Tibial nerve (tissue), 4 donors: ENCODE measurements around the gene TMED8.

Source experiments
- EP300 ChIP-seq, 2 donors: sonication (generic); formaldehyde crosslinking; IDR thresholded peaks; one replicate each; pipeline ENCODE4 v1.6.1; 2017; ENCODE audit warnings: antibody characterized with exemption in 2 of 2, mild to moderate bottlenecking in 1 of 2
- POLR2A ChIP-seq, 2 donors: fragments of 450-650 bp; IDR thresholded peaks; one replicate each; pipeline ENCODE4 v1.6.1; 2017; ENCODE audit warnings: antibody characterized with exemption in 2 of 2, mild to moderate bottlenecking in 2 of 2, moderate library complexity in 2 of 2
- TF ChIP-seq, protein P1 (sequence below), 5 experiments: fragments of 200-600 bp in 3 of 5; fragments of 450-650 bp in 2 of 5; sonication (generic) in 3 of 5; IDR thresholded peaks; one replicate each; pipeline ENCODE4 v1.5.1; 2016 to 2019; ENCODE audit warnings: antibody characterized with exemption in 5 of 5, mild to moderate bottlenecking in 3 of 5, moderate library complexity in 2 of 5

GRCh38 chr14:77313371-77313770, 63.5 kb downstream of the TMED8 start:
- TF ChIP-seq, protein P1, sequence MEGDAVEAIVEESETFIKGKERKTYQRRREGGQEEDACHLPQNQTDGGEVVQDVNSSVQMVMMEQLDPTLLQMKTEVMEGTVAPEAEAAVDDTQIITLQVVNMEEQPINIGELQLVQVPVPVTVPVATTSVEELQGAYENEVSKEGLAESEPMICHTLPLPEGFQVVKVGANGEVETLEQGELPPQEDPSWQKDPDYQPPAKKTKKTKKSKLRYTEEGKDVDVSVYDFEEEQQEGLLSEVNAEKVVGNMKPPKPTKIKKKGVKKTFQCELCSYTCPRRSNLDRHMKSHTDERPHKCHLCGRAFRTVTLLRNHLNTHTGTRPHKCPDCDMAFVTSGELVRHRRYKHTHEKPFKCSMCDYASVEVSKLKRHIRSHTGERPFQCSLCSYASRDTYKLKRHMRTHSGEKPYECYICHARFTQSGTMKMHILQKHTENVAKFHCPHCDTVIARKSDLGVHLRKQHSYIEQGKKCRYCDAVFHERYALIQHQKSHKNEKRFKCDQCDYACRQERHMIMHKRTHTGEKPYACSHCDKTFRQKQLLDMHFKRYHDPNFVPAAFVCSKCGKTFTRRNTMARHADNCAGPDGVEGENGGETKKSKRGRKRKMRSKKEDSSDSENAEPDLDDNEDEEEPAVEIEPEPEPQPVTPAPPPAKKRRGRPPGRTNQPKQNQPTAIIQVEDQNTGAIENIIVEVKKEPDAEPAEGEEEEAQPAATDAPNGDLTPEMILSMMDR (IDR thresholded peaks at IDR 0.05) = no peak
- no peak for TF ChIP-seq POLR2A (IDR thresholded peaks at IDR 0.05)
- no peak for TF ChIP-seq EP300 (IDR thresholded peaks at IDR 0.05)
